NCI-H146 treated with DMSO at 0.1 percent for 48 hours (cell line): Measurements from ENCODE around the gene RPS15.
"Not testable (repeated sequence)": the region's sequence is repeated elsewhere in the genome, so short reads cannot be mapped to it uniquely, and the experiment has no call there.

Experiments used
- DNase-seq: peaks from one replicate; lab custom pipeline; 2025; ENCODE audit not compliant: unreplicated experiment; lab: John Stamatoyannopoulos, UW

The RPS15 gene

DNA sequence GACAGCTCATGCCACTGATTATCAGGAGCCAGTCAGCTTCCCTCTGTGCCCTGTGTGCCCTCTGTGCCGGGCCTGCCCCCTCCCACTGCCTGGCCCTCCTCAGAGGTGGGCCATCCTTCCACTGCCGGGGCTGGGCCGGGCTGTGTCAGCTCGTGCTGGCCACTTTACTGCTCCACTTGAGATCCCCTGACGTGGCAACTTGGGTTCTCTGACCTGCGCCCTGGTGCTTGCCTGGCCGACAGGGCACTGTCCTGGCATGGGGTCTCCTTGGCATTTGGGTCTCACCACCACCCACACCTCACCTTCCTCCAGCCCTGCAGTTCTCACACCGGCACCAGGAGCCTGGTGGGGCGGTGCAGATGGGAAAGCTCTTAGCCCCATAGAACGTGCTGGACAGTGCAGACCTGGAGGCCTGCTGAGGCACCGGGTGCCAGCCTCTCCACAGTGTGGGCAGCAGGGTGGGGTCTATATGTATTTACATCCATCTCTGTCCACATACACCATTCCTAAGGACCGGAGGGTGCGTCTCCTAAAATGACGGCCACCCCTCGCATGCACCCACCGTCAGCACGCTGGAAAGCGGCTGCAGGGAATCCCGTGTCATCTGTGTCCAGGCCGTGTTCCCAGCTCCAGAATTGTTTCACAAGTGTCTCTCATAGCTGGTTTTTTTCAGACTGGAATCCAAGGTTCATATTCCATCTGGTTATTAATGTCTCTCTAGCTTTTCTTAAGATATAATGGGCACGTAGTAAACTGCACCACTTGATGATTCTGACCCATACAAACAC is 19.1 kb upstream of the RPS15 start:
- no peak for DNase-seq

DNA sequence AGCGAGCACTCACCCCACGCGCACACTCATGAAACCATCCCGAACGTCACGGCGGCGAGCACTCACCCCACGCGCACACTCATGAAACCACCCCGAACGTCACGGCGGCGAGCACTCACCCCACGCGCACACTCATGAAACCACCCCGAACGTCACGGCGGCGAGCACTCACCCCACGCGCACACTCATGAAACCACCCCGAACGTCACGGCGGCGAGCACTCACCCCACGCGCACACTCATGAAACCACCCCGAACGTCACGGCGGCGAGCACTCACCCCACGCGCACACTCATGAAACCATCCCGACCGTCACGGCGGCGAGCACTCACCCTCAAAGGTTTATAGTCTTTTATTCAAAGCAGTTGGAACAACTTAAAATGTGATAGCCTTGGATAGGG is 18.1 kb upstream of the RPS15 start:
- DNase-seq: not testable (repeated sequence)

DNA sequence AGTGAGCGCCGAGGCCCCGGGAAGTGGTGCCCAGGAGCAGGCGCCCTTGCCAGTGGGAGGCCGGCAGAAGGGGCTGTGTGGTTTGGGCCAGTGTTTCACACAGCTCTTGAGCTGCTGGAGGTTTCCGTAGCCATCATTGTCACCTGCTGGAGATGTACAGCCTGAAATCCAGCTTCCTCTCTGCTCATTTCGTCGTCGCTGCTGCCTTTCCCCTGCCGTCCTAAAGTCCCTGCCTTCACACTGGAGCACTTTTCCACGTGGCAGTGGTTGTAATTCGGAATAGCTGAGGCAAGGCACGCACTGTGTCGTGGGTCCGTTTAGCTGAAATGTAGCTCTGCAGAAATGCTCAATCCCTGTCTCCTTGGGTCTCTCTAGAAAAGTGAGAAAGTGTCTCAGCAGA is 17.6 kb upstream of the RPS15 start:
- no peak for DNase-seq

DNA sequence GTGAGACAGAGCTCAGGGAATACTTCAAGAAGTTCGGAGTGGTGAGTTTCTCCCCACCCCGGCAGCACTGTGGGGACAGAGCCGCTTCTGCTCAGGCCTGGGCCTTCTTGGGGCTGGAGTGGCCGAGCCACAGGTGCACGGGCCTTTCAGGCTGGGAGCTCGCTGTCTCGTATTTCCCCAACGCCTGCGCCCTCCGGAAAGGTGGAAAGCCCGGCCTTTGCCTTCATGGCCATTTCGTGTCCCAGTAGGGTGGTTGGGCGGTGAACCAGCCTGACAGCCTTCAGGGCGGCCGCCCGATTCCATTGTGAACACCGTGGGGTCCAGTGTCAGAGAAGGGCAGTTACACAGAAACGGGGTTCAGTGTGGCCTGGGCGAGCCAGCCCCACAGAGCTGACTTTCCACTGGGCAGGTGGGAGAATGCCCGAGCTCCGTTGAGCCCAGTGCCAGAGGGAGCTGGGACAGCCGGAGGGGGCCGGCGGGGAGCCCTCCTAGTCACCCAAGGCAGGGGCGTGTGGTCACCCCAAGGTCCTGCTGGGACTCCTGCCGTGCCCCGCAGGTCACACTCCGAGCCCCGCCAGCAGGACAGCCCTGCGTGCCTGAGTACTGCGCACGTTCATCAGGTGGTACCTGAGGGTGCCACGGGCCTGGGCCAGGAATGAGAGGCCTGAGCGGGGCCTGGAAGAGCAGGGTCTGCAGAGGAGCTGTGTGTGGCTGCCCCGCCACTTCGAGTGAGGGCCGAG is 16.8 kb upstream of the RPS15 start:
- DNase-seq: no peak

DNA sequence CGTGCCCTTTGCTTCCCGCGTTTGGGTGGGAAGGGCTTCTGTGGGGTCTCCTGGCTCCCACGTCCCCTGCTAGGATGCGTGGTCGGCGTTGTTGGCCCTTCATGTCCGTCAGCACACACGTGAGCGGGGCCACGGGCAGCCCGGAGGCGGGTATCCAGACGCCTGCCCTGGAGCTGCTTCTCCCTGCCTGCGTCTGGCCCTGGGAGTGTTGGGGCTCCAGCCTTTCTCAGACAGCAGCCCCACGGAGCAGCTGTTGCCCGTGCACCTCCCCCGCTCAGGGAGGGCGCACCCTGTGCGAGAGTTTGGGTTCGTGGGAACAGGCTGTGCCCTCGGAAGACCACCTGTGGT is 16.3 kb upstream of the RPS15 start:
- DNase-seq: no peak

- DNase-seq: no peak
Observed at GRCh38 chr19:1422360-1422759, 15.8 kb upstream of the RPS15 start.

- DNase-seq: no peak
Observed at GRCh38 chr19:1422943-1423342, 15.3 kb upstream of the RPS15 start.

- DNase-seq: no peak
Observed at GRCh38 chr19:1423436-1424191, 14.6 kb upstream of the RPS15 start.

DNA sequence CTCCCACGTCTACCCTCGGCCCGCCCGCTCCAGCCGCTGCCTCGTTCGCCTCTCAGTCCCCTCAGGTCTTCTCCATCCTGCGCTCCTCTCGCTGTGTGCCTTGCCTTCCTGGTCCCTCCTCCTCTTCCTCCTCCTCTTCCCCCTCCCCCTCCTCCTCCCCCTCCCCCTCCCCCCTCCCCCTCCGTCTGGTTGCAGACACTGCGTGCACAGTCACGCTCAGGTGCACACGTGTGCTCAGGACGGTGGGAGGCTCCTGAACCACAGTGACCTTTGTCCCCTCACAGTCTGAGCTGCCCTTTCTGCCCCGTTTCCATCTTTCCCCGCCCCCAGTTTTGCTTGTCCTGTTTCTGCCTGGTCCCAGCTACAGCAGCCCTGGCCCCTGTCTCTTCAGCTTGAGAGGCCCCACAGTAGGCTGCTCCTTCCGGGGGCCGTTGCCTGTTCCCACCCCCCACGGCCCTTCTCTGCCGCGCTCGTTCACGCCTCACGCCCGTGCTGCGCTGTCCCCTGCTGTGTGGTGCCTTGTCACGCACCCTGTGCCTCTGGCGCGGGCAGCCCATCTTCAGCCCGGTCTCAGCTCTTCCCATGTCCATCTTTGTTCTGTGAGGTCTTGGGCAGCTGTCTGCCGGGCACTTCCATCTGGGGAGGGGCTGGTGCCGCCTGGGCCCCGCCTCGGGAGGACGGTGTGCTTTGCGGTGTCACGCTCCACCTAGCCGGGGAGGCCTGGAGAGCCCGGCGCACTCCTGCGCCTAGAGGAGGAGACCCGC is 13.8 kb upstream of the RPS15 start:
- no peak for DNase-seq

GRCh38 chr19:1425102-1425837 is 12.9 kb upstream of the RPS15 start:
- no peak for DNase-seq

DNA sequence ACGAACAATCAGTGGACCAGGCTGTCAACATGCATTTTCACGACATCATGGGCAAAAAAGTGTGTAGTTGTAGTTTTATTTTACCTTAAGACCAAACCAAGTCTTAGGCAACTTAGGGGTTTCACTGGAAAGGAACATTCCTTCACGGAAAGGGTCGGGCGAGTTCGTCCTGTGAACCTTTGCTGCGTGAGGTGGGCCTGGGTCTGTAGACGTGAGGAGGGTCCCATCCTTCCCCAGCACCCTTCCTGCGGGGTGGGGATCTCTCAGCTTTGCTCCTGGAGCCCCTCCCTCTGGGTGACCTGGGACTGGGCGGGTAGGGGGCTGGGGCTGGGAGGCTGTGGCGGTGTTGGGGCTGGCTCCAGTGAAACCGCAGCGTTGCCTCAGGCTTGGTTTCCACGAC is 12.3 kb upstream of the RPS15 start:
- DNase-seq: no peak

GRCh38 chr19:1426736-1427135 is 11.5 kb upstream of the RPS15 start:
- no peak for DNase-seq

- no peak for DNase-seq
Observed at GRCh38 chr19:1427221-1427920, 10.8 kb upstream of the RPS15 start.

GRCh38 chr19:1428738-1429391 is 9.3 kb upstream of the RPS15 start:
- DNase-seq: no peak

- no peak for DNase-seq
Observed at GRCh38 chr19:1429750-1430149, 8.4 kb upstream of the RPS15 start.

- no peak for DNase-seq
Observed at GRCh38 chr19:1430246-1430645, 8.0 kb upstream of the RPS15 start.

DNA sequence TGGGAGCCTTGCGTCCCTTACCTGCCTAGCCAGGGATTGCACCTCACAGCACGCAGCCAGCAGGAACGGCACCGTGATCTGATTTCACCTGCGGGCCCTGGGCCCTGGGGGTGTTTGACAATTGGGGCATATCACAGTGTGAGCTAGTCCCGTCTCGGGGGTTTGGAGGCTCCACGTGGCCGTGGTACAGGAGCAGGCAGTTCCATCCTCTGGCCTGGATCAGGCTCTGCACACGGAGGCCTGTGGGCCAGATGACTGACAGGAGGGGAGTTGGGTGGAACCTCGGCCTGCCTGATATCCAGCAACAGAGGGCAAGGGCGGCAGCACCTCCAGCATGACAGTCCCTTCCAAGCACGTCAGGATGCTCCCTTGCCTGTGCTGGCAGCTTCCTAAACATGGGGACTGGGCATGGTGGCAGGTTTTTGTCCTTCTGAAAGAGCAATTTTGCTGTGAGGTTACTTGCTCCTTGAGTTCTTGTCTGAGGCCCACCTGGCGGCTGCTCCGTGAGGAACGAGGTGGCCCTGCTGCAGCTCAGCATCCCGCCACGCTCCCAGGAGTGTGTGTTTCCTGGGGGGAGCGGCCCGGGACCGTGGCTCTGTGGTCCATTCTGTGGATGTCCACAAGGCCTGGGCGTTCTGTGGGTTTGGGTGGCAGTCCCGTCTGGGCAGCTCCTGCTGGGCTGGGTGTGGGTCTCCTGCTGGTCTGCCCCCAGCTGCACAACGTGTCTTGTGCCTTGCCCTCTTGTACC is 6.3 kb upstream of the RPS15 start:
- no peak for DNase-seq

DNA sequence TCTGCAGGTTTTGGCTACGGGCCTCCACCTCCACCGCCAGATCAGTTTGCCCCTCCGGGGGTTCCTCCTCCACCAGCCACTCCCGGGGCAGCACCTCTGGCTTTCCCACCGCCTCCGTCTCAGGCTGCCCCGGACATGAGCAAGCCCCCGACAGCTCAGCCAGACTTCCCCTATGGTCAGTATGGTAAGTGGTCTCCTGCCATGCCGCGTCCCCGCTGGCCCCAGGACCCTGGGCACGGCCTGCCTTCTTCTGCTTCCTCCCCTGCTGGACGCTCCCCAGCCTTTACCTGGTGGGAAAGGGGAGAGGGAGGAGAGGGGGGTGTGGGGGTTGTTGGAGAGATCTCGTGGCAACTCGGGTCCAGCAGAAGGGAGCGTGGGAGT is 5.7 kb upstream of the RPS15 start:
- no peak for DNase-seq
